Ovary (tissue), 3 donors: Measurements from ENCODE around the gene PLPP1.

Experiments used
- EP300 ChIP-seq: sonication (generic); formaldehyde crosslinking; IDR thresholded peaks from one replicate; pipeline ENCODE4 v1.6.1; 2017; ENCODE audit warnings: antibody characterized with exemption
- POLR2A ChIP-seq: fragments of 450-650 bp; IDR thresholded peaks from one replicate; pipeline ENCODE4 v1.6.1; 2017; ENCODE audit warnings: antibody characterized with exemption, mild to moderate bottlenecking, moderate library complexity
- TF ChIP-seq, protein P1 (sequence below), 3 donors: fragments of 450-650 bp in 2 of 3; fragments of 200-600 bp in 1 of 3; IDR thresholded peaks; one replicate each; pipeline versions ENCODE4 v1.5.1 to v1.8.0; 2016 to 2022; ENCODE audit warnings: antibody characterized with exemption in 3 of 3, mild to moderate bottlenecking in 1 of 3
- donor health status: DM: no; HTN: no; CAD: no.

DNA sequence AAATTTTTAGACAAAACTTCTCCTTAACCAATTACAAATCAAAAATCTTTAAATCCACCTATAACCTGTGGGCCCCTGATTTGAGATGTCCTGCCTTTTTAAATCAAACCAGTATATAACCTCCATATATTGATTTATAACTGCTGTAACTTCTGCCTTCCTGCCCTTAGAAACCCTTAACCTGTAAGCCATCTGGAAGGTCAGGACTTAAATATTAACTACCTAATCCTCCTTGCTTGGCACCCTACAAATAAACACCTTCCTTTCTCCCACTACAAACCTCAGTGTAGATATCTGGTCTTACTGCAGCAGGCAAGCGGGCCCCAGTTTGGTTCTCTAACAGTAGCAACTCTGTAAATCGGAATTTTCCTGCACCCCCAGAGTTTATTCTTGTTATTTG lies 143.1 kb downstream of the PLPP1 start:
- TF ChIP-seq, protein P1, sequence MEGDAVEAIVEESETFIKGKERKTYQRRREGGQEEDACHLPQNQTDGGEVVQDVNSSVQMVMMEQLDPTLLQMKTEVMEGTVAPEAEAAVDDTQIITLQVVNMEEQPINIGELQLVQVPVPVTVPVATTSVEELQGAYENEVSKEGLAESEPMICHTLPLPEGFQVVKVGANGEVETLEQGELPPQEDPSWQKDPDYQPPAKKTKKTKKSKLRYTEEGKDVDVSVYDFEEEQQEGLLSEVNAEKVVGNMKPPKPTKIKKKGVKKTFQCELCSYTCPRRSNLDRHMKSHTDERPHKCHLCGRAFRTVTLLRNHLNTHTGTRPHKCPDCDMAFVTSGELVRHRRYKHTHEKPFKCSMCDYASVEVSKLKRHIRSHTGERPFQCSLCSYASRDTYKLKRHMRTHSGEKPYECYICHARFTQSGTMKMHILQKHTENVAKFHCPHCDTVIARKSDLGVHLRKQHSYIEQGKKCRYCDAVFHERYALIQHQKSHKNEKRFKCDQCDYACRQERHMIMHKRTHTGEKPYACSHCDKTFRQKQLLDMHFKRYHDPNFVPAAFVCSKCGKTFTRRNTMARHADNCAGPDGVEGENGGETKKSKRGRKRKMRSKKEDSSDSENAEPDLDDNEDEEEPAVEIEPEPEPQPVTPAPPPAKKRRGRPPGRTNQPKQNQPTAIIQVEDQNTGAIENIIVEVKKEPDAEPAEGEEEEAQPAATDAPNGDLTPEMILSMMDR (IDR thresholded peaks at IDR 0.05), result no peak
- TF ChIP-seq POLR2A, result no peak
- TF ChIP-seq EP300, result no peak
